Measurements from ENCODE around the gene TLE7. TPM values are rescaled to one million over a fixed set of nuclear protein-coding genes. Genes with fewer than 3 reads are reported as not detected.

Gene TLE7
- total and polyA plus RNA-seq, 2 donors from 2014 or later, result not detected

DNA sequence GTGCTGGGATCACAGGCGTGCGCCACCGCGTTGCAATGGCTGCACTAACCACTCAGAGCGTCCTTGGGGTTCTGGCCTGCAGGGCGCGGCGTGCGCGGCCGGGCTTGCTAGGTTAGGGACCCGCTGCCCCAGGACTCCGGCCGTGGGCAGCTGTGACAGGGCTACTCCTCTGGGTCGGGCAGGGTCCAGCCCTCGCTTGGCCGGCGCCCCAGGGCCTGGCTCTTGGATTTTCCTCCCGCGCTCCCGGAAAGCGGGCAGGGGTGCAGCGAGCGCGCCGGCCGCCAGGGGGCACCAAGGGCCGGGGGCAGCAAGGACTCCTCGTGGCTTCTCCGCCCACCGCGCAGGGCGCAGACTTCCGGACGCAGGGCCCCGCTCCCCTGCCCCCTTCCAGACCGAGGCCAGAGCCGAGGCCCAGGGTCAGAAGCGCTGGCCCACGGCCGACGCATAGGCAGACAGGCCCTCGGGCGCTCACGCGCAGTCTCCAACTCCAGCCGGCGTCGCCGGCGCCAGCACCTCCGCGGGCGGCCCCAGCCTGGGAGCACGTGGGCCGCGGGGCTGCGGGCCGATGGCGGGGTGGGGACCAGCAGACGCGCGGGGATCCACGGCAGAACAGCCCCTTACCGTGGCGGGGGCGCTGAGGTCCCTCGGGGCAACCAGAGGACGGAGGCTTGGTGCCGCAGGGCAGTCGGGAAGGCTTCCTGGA is 355 bp downstream of the TLE7 start:
- intact Hi-C loops (cut with DNase I), result no loop called here
- Histone ChIP-seq H3K36me3 (ENCODE audit: control insufficient read depth in 2 of 3, insufficient read depth in 3 of 3, low read length in 3 of 3) (no peaks in the 10 kb centered on the region), H3K4me1 (ENCODE audit: control insufficient read depth in 2 of 3, insufficient read depth in 2 of 3, low read depth in 1 of 3, low read length in 3 of 3) (no peaks in the 10 kb centered on the region), H3K9me3 (ENCODE audit: control insufficient read depth in 2 of 3, insufficient read depth in 1 of 3, low read length in 3 of 3) (peaks cover 0 to 36% (median 4%) of the 10 kb centered on the region in 3 donors), H3K9ac (ENCODE audit: low read length in 3 of 3) (no peak overlapping the region), H3K4me3 (ENCODE audit: low read length in 3 of 3) (no peak overlapping the region), H3K27ac (ENCODE audit: low read depth in 2 of 2, low read length in 2 of 2) (no peak overlapping the region), H3K27me3 (ENCODE audit: control insufficient read depth, insufficient read depth, low read length) (no peaks in the 10 kb centered on the region)
- TF ChIP-seq, protein P1, sequence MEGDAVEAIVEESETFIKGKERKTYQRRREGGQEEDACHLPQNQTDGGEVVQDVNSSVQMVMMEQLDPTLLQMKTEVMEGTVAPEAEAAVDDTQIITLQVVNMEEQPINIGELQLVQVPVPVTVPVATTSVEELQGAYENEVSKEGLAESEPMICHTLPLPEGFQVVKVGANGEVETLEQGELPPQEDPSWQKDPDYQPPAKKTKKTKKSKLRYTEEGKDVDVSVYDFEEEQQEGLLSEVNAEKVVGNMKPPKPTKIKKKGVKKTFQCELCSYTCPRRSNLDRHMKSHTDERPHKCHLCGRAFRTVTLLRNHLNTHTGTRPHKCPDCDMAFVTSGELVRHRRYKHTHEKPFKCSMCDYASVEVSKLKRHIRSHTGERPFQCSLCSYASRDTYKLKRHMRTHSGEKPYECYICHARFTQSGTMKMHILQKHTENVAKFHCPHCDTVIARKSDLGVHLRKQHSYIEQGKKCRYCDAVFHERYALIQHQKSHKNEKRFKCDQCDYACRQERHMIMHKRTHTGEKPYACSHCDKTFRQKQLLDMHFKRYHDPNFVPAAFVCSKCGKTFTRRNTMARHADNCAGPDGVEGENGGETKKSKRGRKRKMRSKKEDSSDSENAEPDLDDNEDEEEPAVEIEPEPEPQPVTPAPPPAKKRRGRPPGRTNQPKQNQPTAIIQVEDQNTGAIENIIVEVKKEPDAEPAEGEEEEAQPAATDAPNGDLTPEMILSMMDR (IDR thresholded peaks at IDR 0.05; ENCODE audit: borderline replicate concordance, extremely low read depth, insufficient read depth), result no peak
- FAIRE-seq (no peak), DNase-seq (no peak)

DNA sequence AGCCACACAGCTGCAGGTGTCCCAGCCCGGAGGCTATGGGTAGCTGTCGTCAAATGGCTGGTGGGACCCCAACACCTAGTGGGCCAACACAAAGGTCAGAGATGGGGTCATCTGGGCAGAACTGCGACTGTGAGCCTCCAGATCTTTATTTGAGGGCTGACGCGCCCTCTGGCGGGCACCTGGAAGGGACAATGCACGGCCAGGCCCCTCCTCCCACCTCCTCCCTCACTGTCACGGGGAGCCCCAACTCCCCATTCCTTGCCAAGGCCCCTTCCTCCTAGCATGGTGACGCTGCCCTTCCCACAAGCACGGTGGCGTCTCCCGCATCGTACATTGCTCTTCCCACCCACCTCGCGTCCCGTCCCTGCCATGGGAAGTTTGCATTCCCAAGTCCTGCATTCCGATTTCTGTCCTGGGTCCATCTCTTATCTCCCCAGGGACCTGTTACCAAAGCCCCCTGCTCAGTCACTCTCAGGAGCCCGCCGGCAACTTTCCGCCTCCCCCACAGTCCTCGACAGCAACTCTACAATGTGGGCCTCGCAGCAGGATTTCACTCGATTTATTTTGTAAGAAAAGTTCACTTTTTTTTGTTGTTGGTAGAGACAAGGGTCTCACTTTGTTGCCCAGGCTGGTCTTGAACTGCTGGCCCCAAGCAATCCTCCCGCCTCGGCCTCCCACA is 1.0 kb downstream of the TLE7 start:
- H3K36me3 ChIP-seq (ENCODE audit: control insufficient read depth in 2 of 3, insufficient read depth in 3 of 3, low read length in 3 of 3), result no peaks in the 10 kb centered on the region
- TF ChIP-seq, protein P1 (IDR thresholded peaks at IDR 0.05; ENCODE audit: borderline replicate concordance, extremely low read depth, insufficient read depth), result no peak
- DNase-seq, result no peak

DNA sequence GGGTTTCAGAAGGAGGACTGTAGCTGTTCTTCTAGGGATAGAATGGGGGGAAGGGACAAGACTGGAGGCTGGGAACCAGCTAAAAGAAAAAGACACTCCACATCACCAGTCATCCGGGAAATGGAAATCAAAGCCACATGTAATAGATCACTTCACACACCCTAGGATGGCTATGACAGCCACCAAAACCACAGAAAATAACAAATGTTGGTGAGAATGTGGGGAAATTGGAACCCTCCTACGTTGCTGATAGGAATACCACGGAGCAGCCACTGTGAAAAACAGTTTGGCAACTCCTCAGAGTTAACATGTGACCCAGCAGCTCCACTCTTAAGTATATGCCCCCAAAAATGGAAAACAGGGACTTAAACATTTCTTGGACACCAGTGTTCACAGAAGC is 2.3 kb downstream of the TLE7 start:
- Histone ChIP-seq H3K36me3 (ENCODE audit: control insufficient read depth in 2 of 3, insufficient read depth in 3 of 3, low read length in 3 of 3) (no peaks in the 10 kb centered on the region), H3K9me3 (ENCODE audit: control insufficient read depth in 2 of 3, insufficient read depth in 1 of 3, low read length in 3 of 3) (peaks cover 0 to 20% (median 0%) of the 10 kb centered on the region in 3 donors), H3K4me1 (ENCODE audit: control insufficient read depth in 2 of 3, insufficient read depth in 2 of 3, low read depth in 1 of 3, low read length in 3 of 3) (no peaks in the 10 kb centered on the region), H3K27me3 (ENCODE audit: control insufficient read depth, insufficient read depth, low read length) (no peaks in the 10 kb centered on the region), H3K27ac (ENCODE audit: low read depth in 2 of 2, low read length in 2 of 2) (no peak overlapping the region), H3K4me3 (ENCODE audit: low read length in 3 of 3) (no peak overlapping the region), H3K9ac (ENCODE audit: low read length in 3 of 3) (no peak overlapping the region)
- no peak for FAIRE-seq
- TF ChIP-seq, protein P1 (IDR thresholded peaks at IDR 0.05; ENCODE audit: borderline replicate concordance, extremely low read depth, insufficient read depth), result no peak
- intact Hi-C loops (cut with DNase I), result no loop called here
- DNase-seq, result peak in 2 of 5 donors; percentile 16 to 21

More for the DNA sequence above, 1.0 kb downstream of the TLE7 start:
- Histone ChIP-seq H3K9ac (ENCODE audit: low read length in 3 of 3) (no peak overlapping the region), H3K4me3 (ENCODE audit: low read length in 3 of 3) (no peak overlapping the region), H3K27me3 (ENCODE audit: control insufficient read depth, insufficient read depth, low read length) (no peaks in the 10 kb centered on the region), H3K9me3 (ENCODE audit: control insufficient read depth in 2 of 3, insufficient read depth in 1 of 3, low read length in 3 of 3) (peaks cover 0 to 29% (median 3%) of the 10 kb centered on the region in 3 donors), H3K27ac (ENCODE audit: low read depth in 2 of 2, low read length in 2 of 2) (no peak overlapping the region), H3K4me1 (ENCODE audit: control insufficient read depth in 2 of 3, insufficient read depth in 2 of 3, low read depth in 1 of 3, low read length in 3 of 3) (no peaks in the 10 kb centered on the region)
- FAIRE-seq, result no peak
- intact Hi-C loops (cut with DNase I), result no loop called here

Measured in kidney (tissue), 14 donors.